Muscle layer of duodenum (tissue), 2 donors: ENCODE data around the gene COL23A1.

Experiments used
- H3K27ac ChIP-seq: one replicate; pipeline ENCODE4 v1.7.0; 2013; ENCODE audit warnings: mild to moderate bottlenecking, low read length
- H3K27me3 ChIP-seq: one replicate; pipeline ENCODE4 v1.7.0; 2013; ENCODE audit warnings: low read depth, mild to moderate bottlenecking, control low read depth, low read length
- H3K36me3 ChIP-seq, 2 donors: one replicate each; pipeline ENCODE4 v1.7.0; 2013; ENCODE audit warnings: low read length in 2 of 2, control low read depth in 1 of 2, mild to moderate bottlenecking in 1 of 2; ENCODE audit not compliant: insufficient read depth in 2 of 2, control insufficient read depth in 1 of 2
- H3K4me1 ChIP-seq, 2 donors: one replicate each; pipeline ENCODE4 v1.7.0; 2013; ENCODE audit warnings: low read length in 2 of 2, mild to moderate bottlenecking in 2 of 2, control low read depth in 1 of 2, moderate library complexity in 1 of 2; ENCODE audit not compliant: insufficient read depth in 2 of 2, control insufficient read depth in 1 of 2
- H3K4me3 ChIP-seq, 2 donors: one replicate each; pipeline ENCODE4 v1.7.0; 2013; ENCODE audit warnings: low read length in 2 of 2, low read depth in 1 of 2, mild to moderate bottlenecking in 1 of 2
- H3K9me3 ChIP-seq, 2 donors: one replicate each; pipeline ENCODE4 v1.7.0; 2013; ENCODE audit warnings: low read length in 2 of 2, control low read depth in 1 of 2, mild to moderate bottlenecking in 1 of 2; ENCODE audit not compliant: control insufficient read depth in 1 of 2
- donor health status: healthy.

Gene COL23A1

GRCh38 chr5:178462076-178462475 is 128.1 kb downstream of the COL23A1 start:
- H3K4me1 ChIP-seq = peaks cover 0 to 17% of the 10 kb centered on the region in 2 donors
- no peak overlapping the region for H3K27ac ChIP-seq
- H3K4me3 ChIP-seq = no peak overlapping the region
- no peaks in the 10 kb centered on the region for H3K27me3 ChIP-seq
- H3K36me3 ChIP-seq = no peaks in the 10 kb centered on the region
- no peaks in the 10 kb centered on the region for H3K9me3 ChIP-seq

GRCh38 chr5:178461004-178461730 is 129.0 kb downstream of the COL23A1 start:
- peaks cover 0 to 15% of the 10 kb centered on the region in 2 donors for H3K4me1 ChIP-seq
- no peaks in the 10 kb centered on the region for H3K36me3 ChIP-seq
- H3K4me3 ChIP-seq = no peak overlapping the region
- no peaks in the 10 kb centered on the region for H3K9me3 ChIP-seq
- H3K27me3 ChIP-seq = no peaks in the 10 kb centered on the region
- H3K27ac ChIP-seq = no peak overlapping the region

- Histone ChIP-seq H3K36me3 (no peaks in the 10 kb centered on the region), H3K27ac (no peak overlapping the region), H3K4me3 (no peak overlapping the region), H3K9me3 (no peaks in the 10 kb centered on the region), H3K27me3 (no peaks in the 10 kb centered on the region), H3K4me1 (peaks cover 0 to 15% of the 10 kb centered on the region in 2 donors)
Measured at GRCh38 chr5:178460598-178460997, 129.6 kb downstream of the COL23A1 start.

GRCh38 chr5:178460174-178460573 is 130.0 kb downstream of the COL23A1 start:
- no peaks in the 10 kb centered on the region for H3K9me3 ChIP-seq
- H3K4me1 ChIP-seq = peaks cover 0 to 15% of the 10 kb centered on the region in 2 donors
- no peaks in the 10 kb centered on the region for H3K36me3 ChIP-seq
- no peaks in the 10 kb centered on the region for H3K27me3 ChIP-seq
- H3K4me3 ChIP-seq = no peak overlapping the region
- no peak overlapping the region for H3K27ac ChIP-seq

- no peak overlapping the region for H3K27ac ChIP-seq
- H3K27me3 ChIP-seq = no peaks in the 10 kb centered on the region
- H3K4me1 ChIP-seq = peaks cover 0 to 15% of the 10 kb centered on the region in 2 donors
- no peaks in the 10 kb centered on the region for H3K9me3 ChIP-seq
- H3K4me3 ChIP-seq = no peak overlapping the region
- no peaks in the 10 kb centered on the region for H3K36me3 ChIP-seq
Measured at GRCh38 chr5:178458140-178458539, 132.1 kb downstream of the COL23A1 start.

- peaks cover 0 to 15% of the 10 kb centered on the region in 2 donors for H3K4me1 ChIP-seq
- no peaks in the 10 kb centered on the region for H3K36me3 ChIP-seq
- H3K9me3 ChIP-seq = no peaks in the 10 kb centered on the region
- H3K27ac ChIP-seq = no peak overlapping the region
- H3K4me3 ChIP-seq = no peak overlapping the region
- H3K27me3 ChIP-seq = no peaks in the 10 kb centered on the region
Measured at GRCh38 chr5:178457471-178457870, 132.7 kb downstream of the COL23A1 start.

GRCh38 chr5:178455480-178455835 is 134.7 kb downstream of the COL23A1 start:
- H3K9me3 ChIP-seq = no peaks in the 10 kb centered on the region
- no peak overlapping the region for H3K4me3 ChIP-seq
- peaks cover 0 to under 1% of the 10 kb centered on the region in 2 donors for H3K4me1 ChIP-seq
- H3K27ac ChIP-seq = no peak overlapping the region
- no peaks in the 10 kb centered on the region for H3K27me3 ChIP-seq
- no peaks in the 10 kb centered on the region for H3K36me3 ChIP-seq

- Histone ChIP-seq H3K36me3 (no peaks in the 10 kb centered on the region), H3K4me1 (no peaks in the 10 kb centered on the region), H3K4me3 (no peak overlapping the region), H3K27me3 (no peaks in the 10 kb centered on the region), H3K27ac (no peak overlapping the region), H3K9me3 (no peaks in the 10 kb centered on the region)
Measured at GRCh38 chr5:178454821-178455479, 135.2 kb downstream of the COL23A1 start.

GRCh38 chr5:178454303-178454702 is 135.9 kb downstream of the COL23A1 start:
- Histone ChIP-seq H3K36me3 (no peaks in the 10 kb centered on the region), H3K27ac (no peak overlapping the region), H3K4me1 (no peaks in the 10 kb centered on the region)

GRCh38 chr5:178453224-178453623 is 137.0 kb downstream of the COL23A1 start:
- H3K36me3 ChIP-seq = no peaks in the 10 kb centered on the region
- H3K4me1 ChIP-seq = no peaks in the 10 kb centered on the region

More at GRCh38 chr5:178454303-178454702, 135.9 kb downstream of the COL23A1 start:
- no peaks in the 10 kb centered on the region for H3K9me3 ChIP-seq
- H3K4me3 ChIP-seq = no peak overlapping the region
- H3K27me3 ChIP-seq = no peaks in the 10 kb centered on the region

GRCh38 chr5:178450121-178451028 is 139.8 kb downstream of the COL23A1 start:
- no peak overlapping the region for H3K4me3 ChIP-seq
- no peaks in the 10 kb centered on the region for H3K36me3 ChIP-seq
- no peaks in the 10 kb centered on the region for H3K9me3 ChIP-seq
- H3K4me1 ChIP-seq = peaks cover 0 to 1% of the 10 kb centered on the region in 2 donors
- no peak overlapping the region for H3K27ac ChIP-seq
- H3K27me3 ChIP-seq = no peaks in the 10 kb centered on the region

More at GRCh38 chr5:178453224-178453623, 137.0 kb downstream of the COL23A1 start:
- Histone ChIP-seq H3K27me3 (no peaks in the 10 kb centered on the region), H3K4me3 (no peak overlapping the region), H3K27ac (no peak overlapping the region), H3K9me3 (no peaks in the 10 kb centered on the region)
